Measurements from ENCODE around the gene TEKT2.

DNA sequence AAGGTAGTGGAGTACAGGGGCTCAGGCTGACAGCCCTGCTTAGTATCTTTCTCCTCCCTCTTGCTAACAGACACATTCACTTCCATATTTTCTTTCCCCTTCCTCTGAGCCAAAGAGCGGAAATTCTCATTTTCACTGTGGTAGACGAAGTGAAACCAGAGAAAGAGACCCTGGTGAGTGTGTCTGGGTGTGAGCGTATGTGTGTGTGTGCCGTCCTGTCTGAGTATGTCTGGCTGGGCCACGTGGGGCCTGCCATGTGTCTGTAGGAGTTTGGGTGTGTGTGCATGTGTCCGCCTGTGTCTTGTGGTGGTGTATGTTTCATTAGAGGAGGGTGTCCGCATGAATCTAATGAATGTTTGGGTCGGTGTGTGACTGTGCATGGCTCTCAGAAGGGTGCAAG is 39.5 kb downstream of the TEKT2 start:
- TF ChIP-seq TAF1 (IDR thresholded peaks at IDR 0.05; ENCODE audit: borderline replicate concordance, insufficient read depth, low read length) (no peak), POLR2AphosphoS5 (IDR thresholded peaks at IDR 0.05; ENCODE audit: low read depth, low read length) (no peak), SIN3A (IDR thresholded peaks at IDR 0.05; ENCODE audit: borderline replicate concordance, insufficient read depth, low read length) (no peak)
- TF ChIP-seq, protein P1, sequence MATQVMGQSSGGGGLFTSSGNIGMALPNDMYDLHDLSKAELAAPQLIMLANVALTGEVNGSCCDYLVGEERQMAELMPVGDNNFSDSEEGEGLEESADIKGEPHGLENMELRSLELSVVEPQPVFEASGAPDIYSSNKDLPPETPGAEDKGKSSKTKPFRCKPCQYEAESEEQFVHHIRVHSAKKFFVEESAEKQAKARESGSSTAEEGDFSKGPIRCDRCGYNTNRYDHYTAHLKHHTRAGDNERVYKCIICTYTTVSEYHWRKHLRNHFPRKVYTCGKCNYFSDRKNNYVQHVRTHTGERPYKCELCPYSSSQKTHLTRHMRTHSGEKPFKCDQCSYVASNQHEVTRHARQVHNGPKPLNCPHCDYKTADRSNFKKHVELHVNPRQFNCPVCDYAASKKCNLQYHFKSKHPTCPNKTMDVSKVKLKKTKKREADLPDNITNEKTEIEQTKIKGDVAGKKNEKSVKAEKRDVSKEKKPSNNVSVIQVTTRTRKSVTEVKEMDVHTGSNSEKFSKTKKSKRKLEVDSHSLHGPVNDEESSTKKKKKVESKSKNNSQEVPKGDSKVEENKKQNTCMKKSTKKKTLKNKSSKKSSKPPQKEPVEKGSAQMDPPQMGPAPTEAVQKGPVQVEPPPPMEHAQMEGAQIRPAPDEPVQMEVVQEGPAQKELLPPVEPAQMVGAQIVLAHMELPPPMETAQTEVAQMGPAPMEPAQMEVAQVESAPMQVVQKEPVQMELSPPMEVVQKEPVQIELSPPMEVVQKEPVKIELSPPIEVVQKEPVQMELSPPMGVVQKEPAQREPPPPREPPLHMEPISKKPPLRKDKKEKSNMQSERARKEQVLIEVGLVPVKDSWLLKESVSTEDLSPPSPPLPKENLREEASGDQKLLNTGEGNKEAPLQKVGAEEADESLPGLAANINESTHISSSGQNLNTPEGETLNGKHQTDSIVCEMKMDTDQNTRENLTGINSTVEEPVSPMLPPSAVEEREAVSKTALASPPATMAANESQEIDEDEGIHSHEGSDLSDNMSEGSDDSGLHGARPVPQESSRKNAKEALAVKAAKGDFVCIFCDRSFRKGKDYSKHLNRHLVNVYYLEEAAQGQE (IDR thresholded peaks at IDR 0.05; ENCODE audit: insufficient read depth in 1 of 2, low read depth in 2 of 2, low read length in 2 of 2) = no peak
